GM18517 (cell line): ENCODE results near the gene SNX9.
"Not testable (repeated sequence)": the region's sequence is repeated elsewhere in the genome, so short reads cannot be mapped to it uniquely, and the experiment has no call there.

Experiments used
- ATAC-seq: cut with Tn5 transposase; IDR thresholded peaks from one replicate; pipeline ENCODE4 v1.9.1; 2021; ENCODE audit warnings: mild to moderate bottlenecking, moderate library complexity; ENCODE audit not compliant: unreplicated experiment

Gene SNX9

GRCh38 chr6:157880534-157880933, 57.5 kb downstream of the SNX9 start:
- ATAC-seq: no peak

GRCh38 chr6:157881342-157881741, 58.3 kb downstream of the SNX9 start:
- ATAC-seq: no peak

GRCh38 chr6:157884756-157885155, 61.7 kb downstream of the SNX9 start:
- ATAC-seq: no peak

GRCh38 chr6:157885211-157885788, 62.3 kb downstream of the SNX9 start:
- no peak for ATAC-seq

- ATAC-seq: no peak
Observed at GRCh38 chr6:157885876-157886275, 62.8 kb downstream of the SNX9 start.

GRCh38 chr6:157887892-157888291, 64.8 kb downstream of the SNX9 start:
- ATAC-seq: no peak

- ATAC-seq: no peak
Observed at GRCh38 chr6:157891544-157892362, 68.7 kb downstream of the SNX9 start.

GRCh38 chr6:157892363-157892877, 69.4 kb downstream of the SNX9 start:
- no peak for ATAC-seq

GRCh38 chr6:157893238-157893637, 70.2 kb downstream of the SNX9 start:
- ATAC-seq: no peak

GRCh38 chr6:157895585-157895984, 72.5 kb downstream of the SNX9 start:
- ATAC-seq: no peak

GRCh38 chr6:157896932-157897331, 73.9 kb downstream of the SNX9 start:
- no peak for ATAC-seq

GRCh38 chr6:157898169-157898568, 75.1 kb downstream of the SNX9 start:
- no peak for ATAC-seq

GRCh38 chr6:157898640-157899039, 75.6 kb downstream of the SNX9 start:
- ATAC-seq: no peak

- not testable (repeated sequence) for ATAC-seq
Observed at GRCh38 chr6:157900262-157900661, 77.2 kb downstream of the SNX9 start.

- not testable (repeated sequence) for ATAC-seq
Observed at GRCh38 chr6:157900751-157901150, 77.7 kb downstream of the SNX9 start.

GRCh38 chr6:157904999-157905398, 82.0 kb downstream of the SNX9 start:
- no peak for ATAC-seq

GRCh38 chr6:157905590-157906342, 82.7 kb downstream of the SNX9 start:
- no peak for ATAC-seq

- no peak for ATAC-seq
Observed at GRCh38 chr6:157906537-157907061, 83.6 kb downstream of the SNX9 start.

- ATAC-seq: no peak
Observed at GRCh38 chr6:157907651-157908050, 84.6 kb downstream of the SNX9 start.

GRCh38 chr6:157908369-157909281, 85.6 kb downstream of the SNX9 start:
- ATAC-seq: peak; percentile 61
